GM18520 (cell line): Measurements from ENCODE around the gene CLRN1.

Experiments used
- ATAC-seq: cut with Tn5 transposase; IDR thresholded peaks from one replicate; pipeline ENCODE4 v1.9.1; 2021; ENCODE audit not compliant: unreplicated experiment

Gene CLRN1

GRCh38 chr3:150878290-150878689 lies 94.2 kb downstream of the CLRN1 start:
- ATAC-seq: no peak

DNA sequence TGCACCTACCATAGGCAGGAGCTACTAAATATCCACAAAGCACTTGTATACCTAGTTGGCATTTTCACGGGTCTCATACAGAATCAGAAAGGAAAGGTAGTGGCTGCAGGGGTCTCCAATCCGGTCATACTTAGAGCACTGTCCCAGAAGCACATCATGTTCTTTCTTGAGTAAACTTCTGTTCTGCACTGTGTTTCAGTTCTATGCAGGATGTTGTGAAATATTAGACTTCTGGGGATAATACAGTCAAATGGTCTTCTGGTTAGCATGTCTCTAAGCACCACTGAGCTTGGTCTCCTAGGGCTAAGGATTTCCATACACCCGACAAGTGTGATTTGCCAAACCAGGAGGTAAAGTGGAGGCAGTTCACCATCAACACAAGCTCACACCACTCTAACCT lies 95.2 kb downstream of the CLRN1 start:
- no peak for ATAC-seq

- no peak for ATAC-seq
Observed at GRCh38 chr3:150876611-150877265, 95.8 kb downstream of the CLRN1 start.
